GM12891 (cell line): ENCODE measurements around the gene FAM168A.

Experiments used
- PAX5 ChIP-seq: IDR thresholded peaks from 2 replicates; pipeline ENCODE4 v1.6.1; 2011; ENCODE audit warnings: low read length, moderate library complexity, mild to moderate bottlenecking; ENCODE audit not compliant: insufficient read depth, severe bottlenecking
- POLR2A ChIP-seq: IDR thresholded peaks from 2 replicates; pipeline ENCODE4 v1.6.1; 2011; ENCODE audit warnings: low read depth, low read length, control low read depth
- POLR2AphosphoS5 ChIP-seq: IDR thresholded peaks from 2 replicates; pipeline ENCODE4 v1.6.1; 2011; ENCODE audit warnings: low read depth, low read length, control low read depth
- POU2F2 ChIP-seq: IDR thresholded peaks from 2 replicates; pipeline ENCODE4 v1.6.1; 2011; ENCODE audit warnings: low read depth, mild to moderate bottlenecking, control low read depth, low read length, moderate library complexity
- SPI1 ChIP-seq: IDR thresholded peaks from 2 replicates; pipeline ENCODE4 v1.6.1; 2011; ENCODE audit warnings: low read depth, low read length, control low read depth
- TAF1 ChIP-seq: IDR thresholded peaks from 2 replicates; pipeline ENCODE4 v1.6.1; 2011; ENCODE audit warnings: low read depth, low read length, control low read depth

- TF ChIP-seq POLR2A (no peak), TAF1 (no peak), POLR2AphosphoS5 (no peak), POU2F2 (no peak), SPI1 (no peak), PAX5 (no peak)
Observed at GRCh38 chr11:73645121-73645969, 47.4 kb upstream of the FAM168A start.
